GM19328 (cell line): Measurements from ENCODE around the gene HEATR3.

Source experiments
- ATAC-seq: cut with Tn5 transposase; IDR thresholded peaks from one replicate; pipeline ENCODE4 v1.9.1; 2021; ENCODE audit warnings: mild to moderate bottlenecking, moderate library complexity; ENCODE audit not compliant: unreplicated experiment

Gene HEATR3

DNA sequence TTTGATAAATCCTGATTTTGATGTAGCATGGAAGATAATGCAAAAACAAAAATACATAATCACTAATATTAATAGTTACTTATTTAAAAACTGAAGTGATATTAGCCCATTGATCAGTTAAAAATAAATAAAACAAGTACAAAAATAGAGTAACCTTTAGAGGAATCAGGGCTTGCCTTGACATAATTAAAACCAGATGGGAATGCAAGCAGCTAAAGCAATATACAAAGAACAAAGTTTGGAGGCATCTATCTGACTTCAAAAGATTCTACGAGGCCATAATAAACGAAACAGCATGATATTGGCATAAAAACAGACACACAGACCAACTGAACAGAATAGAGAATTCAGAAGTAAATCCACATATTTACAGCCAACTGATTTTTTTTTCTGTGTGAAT, 15.0 kb upstream of the HEATR3 start:
- no peak for ATAC-seq

DNA sequence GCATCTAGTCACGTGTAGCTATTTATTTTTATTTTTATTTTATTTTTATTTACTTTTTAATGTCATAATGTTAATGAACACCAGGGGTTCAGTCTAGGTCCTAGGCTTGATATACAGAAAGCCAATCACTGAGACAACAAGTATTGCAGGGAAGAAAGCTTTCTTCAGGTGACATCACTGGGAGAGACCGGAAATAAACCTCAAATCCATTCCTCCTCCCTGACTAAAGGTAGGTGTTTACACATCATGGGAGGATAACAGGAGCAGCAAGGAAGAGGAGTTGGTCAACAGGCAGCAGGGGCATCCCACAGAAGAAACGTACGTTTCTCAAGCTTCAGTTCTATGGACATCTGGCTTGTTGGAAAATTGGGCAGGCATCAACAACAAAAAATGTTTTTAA, 9.5 kb upstream of the HEATR3 start:
- ATAC-seq: no peak

DNA sequence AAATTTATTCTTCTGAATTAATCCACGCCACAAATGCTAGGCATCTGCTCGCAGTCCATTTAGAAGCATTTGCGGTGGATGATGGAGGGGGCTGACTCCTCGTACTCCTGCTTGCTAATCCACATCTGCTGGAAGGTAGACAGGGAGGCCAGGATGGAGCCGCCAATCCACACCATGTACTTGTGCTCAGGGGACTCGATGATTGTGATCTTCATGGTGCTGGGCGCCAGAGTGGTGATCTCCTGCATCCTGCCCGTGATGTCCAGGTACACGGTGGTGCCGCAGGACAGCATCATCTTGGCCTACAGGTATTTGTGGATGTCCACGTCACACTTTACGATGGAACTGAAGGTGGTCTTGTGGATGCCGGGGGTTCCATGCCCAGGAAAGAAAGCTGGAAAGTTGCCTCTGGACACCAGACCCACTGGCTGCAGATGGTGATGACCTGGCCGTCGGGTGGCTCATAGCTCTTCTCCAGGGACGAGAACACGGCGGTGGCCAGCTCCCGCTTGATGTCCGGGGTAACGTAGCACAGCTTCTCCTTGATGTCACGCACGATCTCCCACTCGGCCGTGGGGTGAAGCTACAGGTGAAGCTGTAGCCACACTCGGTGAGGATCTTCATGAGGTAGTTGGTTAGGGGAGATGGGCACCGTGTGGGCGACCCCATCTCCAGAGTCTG, 7.5 kb upstream of the HEATR3 start:
- ATAC-seq: no peak

DNA sequence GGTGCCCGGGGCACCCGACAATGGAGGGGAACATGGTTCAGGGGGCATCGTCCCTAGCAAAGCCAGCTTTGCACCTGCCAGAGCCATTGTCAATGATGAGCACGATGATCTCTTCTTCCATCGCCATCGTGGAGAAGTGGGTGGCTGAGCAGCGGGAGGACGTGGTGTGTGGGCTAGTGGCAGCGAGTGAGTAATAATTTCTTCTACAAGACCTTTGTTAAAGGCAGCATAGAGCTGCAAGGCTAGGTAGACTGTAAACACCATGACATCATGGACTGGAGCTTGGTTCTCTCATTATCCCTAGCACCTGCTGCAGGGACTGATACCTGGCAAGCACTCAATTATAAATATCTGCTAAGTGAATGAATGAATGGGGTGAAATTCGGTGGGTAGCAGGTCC, 6.7 kb upstream of the HEATR3 start:
- ATAC-seq: no peak

DNA sequence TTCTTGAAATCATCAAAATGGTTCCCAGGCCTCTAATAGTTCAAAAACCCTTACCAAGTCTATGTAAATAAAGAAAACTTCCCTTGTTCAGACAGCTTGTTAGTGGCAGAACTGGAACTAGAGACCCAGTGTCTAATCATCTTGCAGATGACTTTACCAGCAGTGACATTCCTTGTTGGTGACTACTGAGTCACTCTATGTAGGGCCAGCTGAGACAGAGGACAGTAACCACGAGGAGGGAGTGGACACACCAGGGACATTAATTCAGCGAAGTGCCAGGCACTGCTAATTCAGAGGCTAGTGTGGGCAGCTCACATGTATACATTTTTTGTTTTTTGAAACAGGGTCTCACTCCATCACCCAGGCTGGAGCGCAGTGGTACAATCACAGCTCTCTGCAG, 6.1 kb upstream of the HEATR3 start:
- ATAC-seq: no peak

DNA sequence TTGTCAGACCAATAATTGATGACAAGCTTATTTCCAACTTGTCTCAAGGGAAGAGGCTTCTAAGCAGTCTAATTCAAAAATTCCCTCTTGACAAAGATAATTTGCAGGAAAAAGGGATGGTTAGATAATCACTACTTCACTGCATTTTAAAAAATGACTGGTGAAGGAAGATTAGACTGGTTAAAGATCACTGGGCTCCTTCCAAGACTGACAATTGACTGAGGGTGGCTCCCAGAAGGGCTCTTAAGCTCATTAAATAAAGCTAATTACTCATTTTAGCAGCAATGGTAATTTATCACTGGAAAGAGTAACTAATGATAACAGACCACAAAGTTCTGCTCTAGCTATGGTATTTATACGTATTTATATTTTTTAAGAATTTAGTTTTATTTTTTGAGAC, 4.4 kb upstream of the HEATR3 start:
- ATAC-seq: no peak

DNA sequence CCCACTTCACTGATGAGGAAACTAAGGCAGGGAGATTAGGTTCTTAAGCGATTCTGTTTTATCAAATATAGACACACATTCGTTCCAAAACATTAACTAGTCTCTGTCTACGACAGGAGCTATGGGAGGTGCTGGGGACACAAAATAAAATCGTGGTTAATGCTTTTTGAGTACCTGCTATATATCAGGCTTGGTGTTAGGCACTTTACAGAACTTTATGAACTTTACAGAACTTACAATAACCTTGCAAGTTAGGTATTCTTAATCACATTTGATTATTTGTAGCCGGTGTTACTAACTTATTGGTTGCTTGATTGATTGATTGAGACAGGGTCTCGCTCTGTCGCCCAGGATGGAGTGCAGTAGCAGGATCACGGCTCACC, 538 bp upstream of the HEATR3 start:
- no peak for ATAC-seq

DNA sequence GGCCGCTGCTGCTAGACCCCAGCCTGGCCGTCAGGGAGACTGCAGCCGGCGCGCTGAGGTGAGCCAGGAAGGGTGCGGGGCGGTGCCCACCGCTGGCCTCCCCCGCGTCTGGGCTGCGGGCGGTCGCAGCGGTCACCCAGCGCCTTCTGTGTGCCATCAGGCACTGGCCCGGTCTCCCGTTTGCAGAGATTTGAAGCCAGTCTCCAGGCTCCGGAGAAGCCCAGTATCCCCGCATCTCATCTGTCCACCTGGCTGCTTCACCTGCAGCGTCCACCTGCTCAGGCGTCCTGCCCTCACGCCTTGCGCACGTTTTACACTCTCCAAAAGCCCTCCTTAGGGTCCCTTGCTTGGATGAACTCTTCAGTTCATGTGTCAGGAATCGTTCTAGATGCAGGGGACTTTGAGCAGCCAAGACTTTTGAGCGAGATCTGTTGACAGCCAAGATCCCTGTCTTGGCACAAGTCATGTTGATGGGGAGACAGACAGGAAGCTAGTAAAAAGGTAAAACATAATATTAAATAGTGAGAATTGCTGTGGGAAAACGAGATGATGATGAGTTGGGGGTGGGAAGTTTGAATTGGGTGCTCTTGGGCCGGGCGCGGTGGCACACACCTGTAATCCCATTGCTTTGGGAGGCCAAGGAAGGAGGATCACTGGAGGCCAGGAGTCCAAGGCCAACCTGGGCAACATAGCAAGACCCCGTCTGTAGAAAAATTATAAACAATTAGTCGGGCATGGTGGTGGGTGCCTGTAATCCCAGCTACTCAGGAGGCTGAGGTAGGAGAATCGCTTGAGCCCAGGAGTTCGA, 916 bp downstream of the HEATR3 start:
- ATAC-seq: no peak

DNA sequence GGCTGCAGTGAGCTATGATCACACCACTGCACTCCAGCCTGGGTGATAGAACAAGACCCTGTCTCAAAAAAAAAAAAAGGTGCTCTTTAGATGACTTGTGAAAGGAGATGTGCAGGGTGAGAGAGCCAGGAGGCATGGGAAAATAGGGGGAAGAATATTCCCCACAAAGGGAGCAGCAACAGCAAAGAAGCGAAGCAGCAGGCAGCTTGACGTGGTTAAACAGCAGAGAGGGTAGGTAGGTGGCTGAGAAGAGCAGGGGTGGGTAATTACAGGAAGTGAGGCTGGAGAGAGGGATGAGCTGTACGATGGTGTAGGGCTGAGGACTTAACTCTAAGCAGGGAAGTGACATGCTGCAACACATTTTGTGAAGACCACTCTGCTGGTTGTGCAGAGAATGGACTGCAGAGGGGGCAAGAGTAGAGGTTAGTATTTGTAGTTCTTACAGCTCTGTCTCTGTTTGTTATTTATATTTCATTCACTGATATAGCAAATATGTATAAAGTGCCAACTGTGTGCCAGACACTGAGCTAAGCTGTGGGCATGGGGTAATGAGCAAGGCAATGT, 1.6 kb downstream of the HEATR3 start:
- ATAC-seq: no peak

DNA sequence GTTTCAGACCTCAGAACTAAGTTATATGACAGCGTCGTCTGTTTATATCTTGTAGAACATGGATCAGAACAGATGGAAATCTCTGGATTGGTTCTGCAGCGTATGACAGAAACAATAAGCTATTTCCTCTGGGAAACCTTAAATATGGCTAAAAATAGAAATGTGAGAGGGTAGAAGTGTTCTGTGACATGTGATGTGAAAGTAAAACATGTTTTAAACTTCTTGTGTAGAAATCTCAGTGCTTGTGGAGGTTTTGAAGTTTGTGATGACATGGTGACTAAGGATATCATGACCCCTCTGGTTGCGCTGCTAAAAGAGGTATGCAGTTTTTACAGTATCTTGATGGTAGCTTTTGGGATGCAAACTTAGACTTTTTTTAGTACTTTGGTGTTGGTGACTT, 2.8 kb downstream of the HEATR3 start:
- no peak for ATAC-seq

DNA sequence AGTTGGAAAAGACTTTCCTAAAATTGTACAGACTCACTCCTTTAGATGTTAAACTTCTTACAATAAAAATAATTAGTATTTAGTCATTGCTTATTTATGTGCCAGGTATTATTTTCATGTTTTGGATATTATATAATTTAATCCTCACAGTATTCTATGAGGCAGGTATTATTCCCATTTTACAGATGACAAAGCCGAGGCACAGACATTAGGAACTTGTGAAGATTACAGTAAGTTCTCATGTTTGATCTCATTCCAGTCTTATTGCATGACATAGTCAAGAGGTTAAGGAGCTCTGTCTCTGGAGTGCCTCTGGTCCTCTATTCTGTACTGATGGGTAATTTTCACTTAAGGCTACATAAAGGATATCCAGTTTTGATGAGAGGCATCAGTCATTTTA, 3.3 kb downstream of the HEATR3 start:
- no peak for ATAC-seq

DNA sequence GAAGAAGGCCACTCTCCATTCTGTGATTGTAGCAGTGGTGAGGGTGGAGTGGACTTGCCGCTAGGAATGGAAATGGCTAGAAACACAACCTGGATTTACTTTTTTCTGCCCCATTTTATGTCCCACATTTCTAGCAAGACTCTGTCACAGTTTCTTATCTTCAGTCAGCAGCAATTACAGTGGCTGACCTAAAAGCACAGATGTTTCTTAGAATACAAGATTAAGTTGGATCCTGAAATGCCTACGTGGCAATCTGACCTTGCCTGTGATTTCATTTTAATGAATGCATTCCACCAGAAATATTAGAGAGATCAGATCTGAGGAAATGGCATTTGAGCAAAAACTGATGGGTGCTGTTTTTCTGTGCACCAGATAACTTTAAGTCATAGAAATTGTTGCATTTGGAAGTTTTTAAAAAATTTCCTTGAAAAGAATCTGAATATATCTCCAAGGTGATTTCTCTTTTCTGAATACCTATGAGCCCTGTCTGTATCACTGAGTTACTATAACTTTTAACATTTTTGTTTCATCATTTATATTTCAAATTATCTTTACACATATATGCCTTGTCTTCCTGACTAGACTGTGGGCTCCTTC, 5.4 kb downstream of the HEATR3 start:
- ATAC-seq: no peak

DNA sequence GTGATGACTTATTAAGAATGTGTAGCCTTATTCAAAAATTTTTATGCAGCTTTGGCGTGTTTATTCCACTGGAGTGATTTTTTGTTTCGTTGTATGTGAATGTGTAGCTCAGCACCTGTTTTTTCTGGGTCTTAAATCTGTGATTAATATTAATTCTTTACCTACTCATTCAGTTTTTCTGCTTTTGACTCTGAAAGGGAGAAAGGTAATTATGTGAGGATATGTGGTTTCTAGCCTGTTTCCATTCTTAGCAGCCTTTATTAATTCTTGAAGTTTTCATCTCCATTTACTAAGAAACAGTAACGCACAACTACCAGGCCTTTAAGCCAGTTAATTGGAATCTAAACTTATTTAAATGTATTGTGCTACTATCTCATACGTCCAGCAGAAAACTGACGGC, 7.0 kb downstream of the HEATR3 start:
- no peak for ATAC-seq

DNA sequence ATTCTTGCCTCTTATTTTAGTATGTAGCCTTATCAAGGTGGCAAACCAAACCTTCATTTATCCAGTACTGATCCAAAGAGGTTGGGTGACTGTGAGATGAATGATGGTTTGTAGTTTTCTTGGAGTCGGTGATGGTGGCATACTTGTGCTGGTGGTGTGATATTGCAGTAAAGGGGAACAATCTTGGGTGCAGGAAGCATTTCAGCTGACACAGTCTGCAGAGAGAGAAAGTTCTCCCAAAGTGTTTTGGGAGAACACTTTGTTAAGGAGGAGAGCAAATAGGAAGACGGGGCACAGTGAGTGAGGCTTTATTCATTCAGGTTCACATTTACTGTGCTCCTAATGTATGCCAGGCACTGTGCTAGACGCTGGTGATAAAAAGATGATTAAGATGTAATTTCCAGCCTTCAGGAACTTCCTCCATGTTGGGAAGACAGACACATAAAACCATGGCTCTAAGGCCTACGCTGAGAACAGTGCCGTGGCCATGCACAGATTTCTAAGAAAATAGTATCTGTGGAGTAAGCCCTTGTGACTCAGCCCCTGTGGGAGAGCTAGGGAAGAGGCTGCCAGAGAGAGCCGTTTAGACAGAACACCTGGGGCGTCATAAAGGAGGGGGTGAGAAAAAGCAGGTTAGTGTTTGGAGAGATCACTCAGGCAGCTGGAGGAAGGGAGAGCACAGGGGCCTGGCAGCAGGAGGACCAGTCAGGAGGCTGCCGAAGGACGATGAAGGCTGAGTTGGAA, 13.8 kb downstream of the HEATR3 start:
- no peak for ATAC-seq

DNA sequence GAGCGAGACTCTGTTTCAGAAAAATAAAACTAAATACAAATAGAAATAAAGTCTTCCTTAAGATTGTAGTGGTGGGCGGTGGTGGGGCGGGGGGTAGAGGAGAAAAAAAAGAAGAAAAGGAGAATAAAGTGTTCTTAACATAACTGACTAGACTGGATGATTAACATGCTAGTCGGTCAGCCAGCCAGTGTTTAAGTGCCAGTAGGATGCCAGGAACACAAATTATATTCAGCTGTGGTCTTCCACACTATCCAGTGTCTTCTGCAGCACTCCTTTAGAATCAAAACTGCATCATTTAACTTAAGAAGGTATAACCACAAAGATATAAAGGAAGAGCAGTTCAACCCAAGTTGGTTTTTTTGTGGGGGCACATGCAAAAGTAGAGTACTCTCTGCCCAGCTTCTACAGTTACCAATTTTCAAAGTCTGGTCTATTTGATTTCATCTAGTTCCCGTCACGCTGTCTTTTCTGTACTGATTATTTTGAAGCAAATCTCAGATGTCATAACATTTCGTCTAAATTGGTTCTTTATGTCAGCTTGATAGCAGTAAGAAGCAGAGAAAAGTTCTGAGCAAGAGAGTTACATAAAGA, 15.8 kb downstream of the HEATR3 start:
- ATAC-seq: no peak

DNA sequence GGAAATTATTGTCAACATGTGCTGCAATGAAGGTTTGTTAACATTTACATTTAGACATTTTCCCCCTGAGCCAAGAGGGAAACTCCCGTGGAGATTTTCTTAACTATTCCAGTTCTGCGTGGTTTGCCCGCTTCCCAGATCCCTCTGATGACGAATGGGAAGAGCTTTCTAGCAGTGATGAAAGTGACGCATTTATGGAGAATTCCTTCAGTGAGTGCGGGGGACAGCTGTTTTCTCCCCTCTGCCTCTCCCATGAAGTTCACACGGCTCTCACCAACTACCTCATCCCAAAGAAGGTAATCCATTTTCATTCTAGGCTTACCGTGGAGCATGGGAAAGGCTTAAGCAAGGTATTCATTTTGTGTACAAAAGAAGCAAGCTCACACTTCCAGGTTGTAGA, 18.2 kb downstream of the HEATR3 start:
- no peak for ATAC-seq

DNA sequence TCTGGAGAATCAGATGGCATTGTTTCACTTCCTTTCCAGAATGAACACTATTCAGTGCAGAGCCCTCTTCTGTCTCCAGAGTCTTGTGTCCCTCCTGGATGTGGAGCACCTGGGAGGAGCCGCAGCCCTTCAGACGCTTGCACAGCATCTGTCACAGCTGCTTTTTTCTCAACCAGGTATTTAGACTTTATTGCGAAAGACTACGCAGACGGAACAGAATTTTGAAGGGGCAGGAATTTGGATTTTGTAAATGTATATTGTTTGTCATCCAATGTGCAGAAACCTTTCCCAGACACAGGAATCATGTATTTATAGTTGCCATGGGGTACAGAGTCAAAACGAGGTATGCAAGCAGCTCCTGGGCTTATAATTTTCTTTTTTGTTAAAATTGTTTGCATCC, 20.4 kb downstream of the HEATR3 start:
- ATAC-seq: no peak

DNA sequence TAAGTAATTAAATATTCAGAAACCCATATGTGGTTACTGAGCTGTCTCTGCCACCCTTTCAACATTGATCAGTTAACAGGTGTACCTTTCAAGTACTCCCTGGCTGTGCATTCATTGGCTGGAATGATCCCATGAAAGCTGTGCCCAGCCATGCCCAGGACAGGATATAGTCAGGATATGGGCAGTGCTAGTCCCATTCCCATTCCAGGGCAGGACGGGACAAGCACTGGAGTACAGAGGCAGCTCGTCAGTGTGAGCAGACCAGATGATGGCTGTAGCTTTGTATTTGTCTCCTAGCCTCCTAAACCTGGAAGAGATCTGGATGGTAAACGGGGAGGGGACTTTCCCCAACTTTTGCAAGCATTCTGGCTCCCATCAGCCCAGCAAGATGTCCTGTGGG, 22.5 kb downstream of the HEATR3 start:
- ATAC-seq: no peak

DNA sequence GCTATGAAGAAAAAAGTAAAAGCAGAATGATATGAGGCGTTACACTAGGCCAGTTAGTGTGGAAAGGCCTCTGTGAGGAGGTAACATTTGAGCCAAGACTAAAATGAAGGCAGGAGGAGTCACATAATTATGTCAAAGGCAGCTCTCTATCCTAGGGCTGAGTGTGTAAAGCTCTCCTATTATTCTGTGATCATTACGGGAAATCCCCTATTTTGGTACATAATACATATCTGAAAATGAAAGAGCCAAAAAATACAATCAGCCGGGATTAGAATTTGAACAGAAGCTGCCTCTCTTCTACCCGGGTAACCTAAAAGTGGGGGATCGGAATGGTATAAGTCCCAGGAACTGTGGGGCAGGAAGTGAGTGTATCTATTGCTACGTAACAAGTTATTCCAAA, 27.1 kb downstream of the HEATR3 start:
- no peak for ATAC-seq

DNA sequence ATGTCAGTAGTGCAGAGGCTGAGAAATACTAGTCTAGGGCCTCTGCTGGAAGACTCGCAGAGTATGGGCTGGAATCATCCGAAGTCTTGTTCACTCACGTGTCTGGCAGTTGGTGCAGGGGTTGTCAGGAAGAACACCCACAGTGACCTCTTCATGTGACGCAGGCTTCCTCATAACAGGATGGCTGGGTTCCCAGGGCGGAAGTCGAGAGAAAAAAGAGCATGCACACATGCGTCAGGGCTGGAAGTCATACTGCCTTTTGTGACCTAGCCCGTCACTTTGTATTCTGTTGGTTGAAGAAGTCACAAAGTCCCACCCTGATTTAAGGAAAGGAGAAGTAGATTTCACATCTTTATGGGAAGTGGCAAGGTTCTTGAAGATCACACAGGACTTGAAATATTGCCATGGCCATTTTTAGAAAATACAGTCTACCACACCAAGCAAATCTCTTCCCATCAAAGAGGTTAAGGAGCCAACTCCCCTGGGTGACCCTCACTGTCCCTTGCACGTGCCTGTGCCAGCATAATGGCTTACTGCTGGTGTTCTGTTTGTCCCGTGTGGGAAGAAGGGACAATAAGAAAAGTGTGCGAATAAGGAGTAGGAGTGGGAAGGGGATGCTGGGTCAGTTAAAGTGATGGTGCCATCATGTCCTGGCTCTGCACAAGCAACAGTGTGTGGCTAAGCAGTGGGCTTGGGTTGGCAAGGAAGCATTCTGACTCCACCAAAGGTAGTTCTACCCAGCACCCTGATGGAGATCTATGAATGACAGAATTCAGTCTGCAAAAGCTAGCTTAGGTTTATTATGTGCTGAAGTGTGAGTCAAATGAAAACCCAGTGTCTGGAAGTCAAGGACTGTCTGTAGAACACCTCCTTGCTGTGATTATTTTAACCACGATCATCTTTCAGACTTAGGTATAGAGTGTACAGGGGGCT, 28.1 kb downstream of the HEATR3 start:
- no peak for ATAC-seq
